ENCODE results near the gene ARHGAP9.

Gene ARHGAP9

DNA sequence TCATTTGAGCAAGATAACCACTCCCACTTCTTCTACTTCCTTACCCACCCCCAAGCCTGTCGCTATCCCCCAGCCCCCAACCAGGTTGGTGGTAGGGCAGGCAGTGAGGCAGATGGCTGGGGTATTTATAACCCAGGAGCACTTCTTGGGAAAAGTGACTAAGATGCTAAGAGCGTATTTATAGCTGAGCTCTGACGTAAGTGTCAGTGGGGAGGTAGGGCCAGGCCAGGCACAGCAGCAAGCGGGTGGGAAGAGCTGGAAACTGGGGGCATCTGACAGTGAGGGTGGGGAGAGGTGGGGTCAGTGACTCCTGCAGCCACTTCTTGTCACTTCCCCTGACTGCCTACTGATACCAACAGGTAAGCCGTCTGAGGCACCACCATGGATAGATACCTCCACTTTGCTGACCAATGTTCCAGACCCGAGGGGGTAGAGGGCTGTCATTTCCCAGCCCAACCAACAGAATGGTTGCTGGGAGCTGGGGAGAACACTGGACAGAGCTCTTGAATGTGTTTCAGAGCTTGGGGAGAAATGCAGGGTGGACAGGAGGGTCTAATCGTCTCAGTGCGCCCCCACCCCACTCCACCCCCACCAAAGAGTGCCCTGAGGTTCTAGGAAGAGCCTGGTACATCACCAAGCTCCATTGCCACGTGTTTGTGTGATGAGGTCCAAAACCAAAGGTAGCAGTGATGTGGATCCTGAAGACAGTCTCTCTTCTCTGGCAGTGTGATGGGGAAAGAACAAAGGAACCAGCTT lies 27.3 kb downstream of the ARHGAP9 start:
- no peak overlapping the region for H3K9ac ChIP-seq (ENCODE audit: low read length)
- H3K4me3 ChIP-seq (ENCODE audit: low read length): no peak overlapping the region
- peaks cover 12% of the 10 kb centered on the region for H3K4me1 ChIP-seq (ENCODE audit: low read length)
- no peak overlapping the region for H3K27ac ChIP-seq (ENCODE audit: low read length)
- no peaks in the 10 kb centered on the region for H3K9me3 ChIP-seq (replicated peaks; ENCODE audit: insufficient read depth, low read length)
- no peaks in the 10 kb centered on the region for H3K36me3 ChIP-seq (replicated peaks; ENCODE audit: insufficient read depth, low read length)
- no peak overlapping the region for H3K4me2 ChIP-seq (ENCODE audit: low read depth, low read length)
- no peaks in the 10 kb centered on the region for H3K79me2 ChIP-seq (ENCODE audit: low read length)
- H2AFZ ChIP-seq (ENCODE audit: low read length): no peak overlapping the region
- H3K9me2 ChIP-seq (replicated peaks; ENCODE audit: insufficient read depth, low read length): no peaks in the 10 kb centered on the region
- H3F3A ChIP-seq (ENCODE audit: insufficient read depth, low read length): no peaks in the 10 kb centered on the region
- no peaks in the 10 kb centered on the region for H4K20me1 ChIP-seq (ENCODE audit: insufficient read depth, low read length)
- DNase-seq: no peak
- TF ChIP-seq, protein P1, sequence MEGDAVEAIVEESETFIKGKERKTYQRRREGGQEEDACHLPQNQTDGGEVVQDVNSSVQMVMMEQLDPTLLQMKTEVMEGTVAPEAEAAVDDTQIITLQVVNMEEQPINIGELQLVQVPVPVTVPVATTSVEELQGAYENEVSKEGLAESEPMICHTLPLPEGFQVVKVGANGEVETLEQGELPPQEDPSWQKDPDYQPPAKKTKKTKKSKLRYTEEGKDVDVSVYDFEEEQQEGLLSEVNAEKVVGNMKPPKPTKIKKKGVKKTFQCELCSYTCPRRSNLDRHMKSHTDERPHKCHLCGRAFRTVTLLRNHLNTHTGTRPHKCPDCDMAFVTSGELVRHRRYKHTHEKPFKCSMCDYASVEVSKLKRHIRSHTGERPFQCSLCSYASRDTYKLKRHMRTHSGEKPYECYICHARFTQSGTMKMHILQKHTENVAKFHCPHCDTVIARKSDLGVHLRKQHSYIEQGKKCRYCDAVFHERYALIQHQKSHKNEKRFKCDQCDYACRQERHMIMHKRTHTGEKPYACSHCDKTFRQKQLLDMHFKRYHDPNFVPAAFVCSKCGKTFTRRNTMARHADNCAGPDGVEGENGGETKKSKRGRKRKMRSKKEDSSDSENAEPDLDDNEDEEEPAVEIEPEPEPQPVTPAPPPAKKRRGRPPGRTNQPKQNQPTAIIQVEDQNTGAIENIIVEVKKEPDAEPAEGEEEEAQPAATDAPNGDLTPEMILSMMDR (IDR thresholded peaks at IDR 0.05; ENCODE audit: low read length): no peak
- TF ChIP-seq EZH2phosphoT487 (IDR thresholded peaks at IDR 0.05; ENCODE audit: low read length): no peak
- TF ChIP-seq EZH2 (optimal IDR thresholded peaks at IDR 0.05; ENCODE audit: low read depth, low read length): no peak
- H3K27me3 ChIP-seq (replicated peaks; ENCODE audit: insufficient read depth, low read length): no peaks in the 10 kb centered on the region

DNA sequence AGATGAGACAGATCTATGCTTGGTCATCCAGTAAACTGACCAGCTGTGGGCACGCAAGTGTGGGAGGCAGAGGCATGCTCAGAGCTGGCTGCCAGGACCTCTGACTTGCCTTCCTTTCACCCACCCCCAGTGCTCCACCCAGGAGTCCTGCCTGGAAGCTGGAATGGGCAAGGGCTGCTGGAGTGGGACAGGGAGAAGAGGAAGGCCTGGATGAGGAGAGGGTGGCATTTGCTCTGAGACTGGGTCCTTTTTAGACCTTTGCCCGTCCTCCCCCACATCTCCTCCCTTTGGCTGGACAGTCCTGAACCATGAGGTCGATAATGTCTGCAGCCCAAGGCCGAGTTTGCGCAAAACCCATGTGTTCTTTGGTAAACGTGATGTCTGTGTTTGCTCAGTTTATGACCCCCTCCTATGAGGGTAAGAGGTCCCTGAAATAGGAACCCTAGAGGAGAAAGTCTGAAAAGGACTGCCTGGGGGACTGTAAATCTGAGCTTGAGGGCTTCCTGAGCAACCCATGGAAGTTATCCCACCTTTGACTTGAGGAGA lies 28.4 kb downstream of the ARHGAP9 start:
- Histone ChIP-seq H3K36me3 (replicated peaks; ENCODE audit: insufficient read depth, low read length) (no peaks in the 10 kb centered on the region), H3K9me2 (replicated peaks; ENCODE audit: insufficient read depth, low read length) (no peaks in the 10 kb centered on the region), H3K9me3 (replicated peaks; ENCODE audit: insufficient read depth, low read length) (no peaks in the 10 kb centered on the region), H2AFZ (ENCODE audit: low read length) (no peak overlapping the region), H3K4me2 (ENCODE audit: low read depth, low read length) (no peak overlapping the region), H3K4me3 (ENCODE audit: low read length) (no peak overlapping the region), H3K27ac (ENCODE audit: low read length) (no peak overlapping the region), H3K9ac (ENCODE audit: low read length) (no peak overlapping the region), H3K4me1 (ENCODE audit: low read length) (peaks cover 12% of the 10 kb centered on the region), H4K20me1 (ENCODE audit: insufficient read depth, low read length) (no peaks in the 10 kb centered on the region), H3K79me2 (ENCODE audit: low read length) (no peaks in the 10 kb centered on the region), H3K27me3 (replicated peaks; ENCODE audit: insufficient read depth, low read length) (no peaks in the 10 kb centered on the region), H3F3A (ENCODE audit: insufficient read depth, low read length) (no peaks in the 10 kb centered on the region)
- DNase-seq: no peak
- TF ChIP-seq, protein P1 (IDR thresholded peaks at IDR 0.05; ENCODE audit: low read length): no peak
- TF ChIP-seq EZH2 (optimal IDR thresholded peaks at IDR 0.05; ENCODE audit: low read depth, low read length): no peak
- TF ChIP-seq EZH2phosphoT487 (IDR thresholded peaks at IDR 0.05; ENCODE audit: low read length): no peak

DNA sequence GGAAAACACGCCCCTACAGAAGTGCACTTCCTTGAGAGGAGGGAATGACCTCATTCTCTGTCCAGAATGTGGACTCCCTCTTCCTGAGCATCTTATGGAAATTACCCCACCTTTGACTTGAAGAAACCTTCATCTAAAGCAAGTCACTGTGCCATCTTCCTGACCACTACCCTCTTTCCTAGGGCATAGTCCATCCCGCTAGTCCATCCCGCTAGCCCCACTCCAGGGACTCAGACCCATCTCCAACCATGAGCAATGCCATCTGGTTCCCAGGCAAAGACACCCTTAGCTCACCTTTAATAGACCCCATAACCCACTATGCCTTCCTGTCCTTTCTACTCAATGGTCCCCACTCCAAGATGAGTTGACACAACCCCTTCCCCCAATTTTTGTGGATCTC lies 29.6 kb downstream of the ARHGAP9 start:
- no peaks in the 10 kb centered on the region for H3K9me2 ChIP-seq (replicated peaks; ENCODE audit: insufficient read depth, low read length)
- H3F3A ChIP-seq (ENCODE audit: insufficient read depth, low read length): no peaks in the 10 kb centered on the region

More for the DNA sequence above, 29.6 kb downstream of the ARHGAP9 start:
- H4K20me1 ChIP-seq (ENCODE audit: insufficient read depth, low read length): no peaks in the 10 kb centered on the region
- no peak overlapping the region for H3K27ac ChIP-seq (ENCODE audit: low read length)
- no peak overlapping the region for H2AFZ ChIP-seq (ENCODE audit: low read length)
- H3K79me2 ChIP-seq (ENCODE audit: low read length): no peaks in the 10 kb centered on the region
- H3K4me2 ChIP-seq (ENCODE audit: low read depth, low read length): no peak overlapping the region
- no peak for DNase-seq
- no peak overlapping the region for H3K4me3 ChIP-seq (ENCODE audit: low read length)
- no peaks in the 10 kb centered on the region for H3K27me3 ChIP-seq (replicated peaks; ENCODE audit: insufficient read depth, low read length)
- no peaks in the 10 kb centered on the region for H3K36me3 ChIP-seq (replicated peaks; ENCODE audit: insufficient read depth, low read length)
- peaks cover 5% of the 10 kb centered on the region; the same call in 1 of the 2 replicates for H3K4me1 ChIP-seq (ENCODE audit: low read length)
- H3K9me3 ChIP-seq (replicated peaks; ENCODE audit: insufficient read depth, low read length): no peaks in the 10 kb centered on the region
- no peak for TF ChIP-seq EZH2phosphoT487 (IDR thresholded peaks at IDR 0.05; ENCODE audit: low read length)
- TF ChIP-seq, protein P1 (IDR thresholded peaks at IDR 0.05; ENCODE audit: low read length): no peak
- no peak for TF ChIP-seq EZH2 (optimal IDR thresholded peaks at IDR 0.05; ENCODE audit: low read depth, low read length)
- H3K9ac ChIP-seq (ENCODE audit: low read length): no peak overlapping the region

Data from MM.1S (cell line).